Kidney epithelial cell (primary cell): ENCODE results near the gene DSC2. TPM values are rescaled to one million over a fixed set of nuclear protein-coding genes. Genes with fewer than 3 reads are reported as not detected.
"Not testable (repeated sequence)": the region's sequence is repeated elsewhere in the genome, so short reads cannot be mapped to it uniquely, and the experiment has no call there.

ENCODE experiments used
- DNase-seq: peaks from one replicate; pipeline ENCODE4 v3.0.0-alpha.2; 2010; ENCODE audit warnings: low read depth
- H3K27me3 ChIP-seq: 2 replicates; pipeline ENCODE4 v1.6.0; 2011; ENCODE audit warnings: low read length; ENCODE audit not compliant: control insufficient read depth, insufficient read depth
- H3K36me3 ChIP-seq: 2 replicates; pipeline ENCODE4 v1.5.1; 2011; ENCODE audit warnings: low read length; ENCODE audit not compliant: control insufficient read depth, insufficient read depth
- H3K4me3 ChIP-seq: 2 replicates; pipeline ENCODE4 v1.5.1; 2011; ENCODE audit warnings: low read depth, mild to moderate bottlenecking, control low read depth, low read length
- total RNA-seq: library from RNA; depleted of rRNA; stranded (reverse); fragments of >200 nt; gene quantifications from 2 replicates; pipeline ENCODE4 v1.2.3, GENCODE V29; 2015
- TF ChIP-seq, protein P1 (sequence below): IDR thresholded peaks from 2 replicates; pipeline ENCODE4 v1.5.1; 2011; ENCODE audit warnings: mild to moderate bottlenecking, moderate library complexity, low read length, control low read depth, inconsistent platforms; ENCODE audit not compliant: insufficient read depth, poor library complexity, severe bottlenecking

The DSC2 gene
- total RNA-seq, 1 donor from 2014 or later, result 31.8 TPM

DNA sequence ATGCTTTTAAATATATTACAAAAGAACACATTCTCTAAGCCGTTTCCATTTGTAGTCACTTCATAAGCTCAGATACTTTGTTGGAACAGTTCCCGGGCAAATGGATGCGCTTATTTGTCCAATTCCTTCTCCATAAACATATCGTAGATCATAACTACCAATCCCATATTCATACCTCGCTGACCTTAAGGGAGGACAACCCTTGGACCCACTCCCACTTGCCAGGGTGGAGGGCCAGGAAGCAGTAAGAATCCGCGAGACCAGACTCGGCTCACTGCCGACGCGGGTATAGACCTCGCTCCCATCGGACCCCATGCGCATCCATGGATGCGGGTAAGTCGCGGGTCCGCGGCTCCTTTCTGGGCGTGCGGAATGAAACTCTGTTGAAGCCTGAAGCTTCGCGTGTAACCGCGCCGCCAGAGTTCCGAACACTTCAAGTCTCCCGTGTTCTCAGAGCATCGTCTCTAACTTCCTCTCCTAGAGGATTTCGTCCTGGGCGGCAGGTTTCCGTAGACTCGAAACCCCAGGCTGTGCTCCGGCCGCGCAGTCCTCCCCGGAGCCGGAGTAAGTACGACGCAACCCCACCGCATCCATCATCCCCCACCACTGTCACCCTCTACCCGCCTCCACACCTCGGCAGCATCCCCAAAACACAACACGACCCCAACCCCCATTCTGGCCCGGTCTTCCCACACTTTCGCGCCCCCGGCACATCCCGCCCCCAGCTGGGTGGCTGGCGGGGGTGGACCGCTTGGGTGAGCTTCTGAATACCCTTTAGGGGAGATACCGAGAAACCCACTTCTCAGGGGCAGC is 60.7 kb downstream of the DSC2 start:
- no peak for DNase-seq
- Histone ChIP-seq H3K27me3 (peaks cover 34% of the 10 kb centered on the region), H3K36me3 (no peaks in the 10 kb centered on the region), H3K4me3 (peak overlapping the region; percentile 40)
- TF ChIP-seq, protein P1, sequence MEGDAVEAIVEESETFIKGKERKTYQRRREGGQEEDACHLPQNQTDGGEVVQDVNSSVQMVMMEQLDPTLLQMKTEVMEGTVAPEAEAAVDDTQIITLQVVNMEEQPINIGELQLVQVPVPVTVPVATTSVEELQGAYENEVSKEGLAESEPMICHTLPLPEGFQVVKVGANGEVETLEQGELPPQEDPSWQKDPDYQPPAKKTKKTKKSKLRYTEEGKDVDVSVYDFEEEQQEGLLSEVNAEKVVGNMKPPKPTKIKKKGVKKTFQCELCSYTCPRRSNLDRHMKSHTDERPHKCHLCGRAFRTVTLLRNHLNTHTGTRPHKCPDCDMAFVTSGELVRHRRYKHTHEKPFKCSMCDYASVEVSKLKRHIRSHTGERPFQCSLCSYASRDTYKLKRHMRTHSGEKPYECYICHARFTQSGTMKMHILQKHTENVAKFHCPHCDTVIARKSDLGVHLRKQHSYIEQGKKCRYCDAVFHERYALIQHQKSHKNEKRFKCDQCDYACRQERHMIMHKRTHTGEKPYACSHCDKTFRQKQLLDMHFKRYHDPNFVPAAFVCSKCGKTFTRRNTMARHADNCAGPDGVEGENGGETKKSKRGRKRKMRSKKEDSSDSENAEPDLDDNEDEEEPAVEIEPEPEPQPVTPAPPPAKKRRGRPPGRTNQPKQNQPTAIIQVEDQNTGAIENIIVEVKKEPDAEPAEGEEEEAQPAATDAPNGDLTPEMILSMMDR, result no peak

DNA sequence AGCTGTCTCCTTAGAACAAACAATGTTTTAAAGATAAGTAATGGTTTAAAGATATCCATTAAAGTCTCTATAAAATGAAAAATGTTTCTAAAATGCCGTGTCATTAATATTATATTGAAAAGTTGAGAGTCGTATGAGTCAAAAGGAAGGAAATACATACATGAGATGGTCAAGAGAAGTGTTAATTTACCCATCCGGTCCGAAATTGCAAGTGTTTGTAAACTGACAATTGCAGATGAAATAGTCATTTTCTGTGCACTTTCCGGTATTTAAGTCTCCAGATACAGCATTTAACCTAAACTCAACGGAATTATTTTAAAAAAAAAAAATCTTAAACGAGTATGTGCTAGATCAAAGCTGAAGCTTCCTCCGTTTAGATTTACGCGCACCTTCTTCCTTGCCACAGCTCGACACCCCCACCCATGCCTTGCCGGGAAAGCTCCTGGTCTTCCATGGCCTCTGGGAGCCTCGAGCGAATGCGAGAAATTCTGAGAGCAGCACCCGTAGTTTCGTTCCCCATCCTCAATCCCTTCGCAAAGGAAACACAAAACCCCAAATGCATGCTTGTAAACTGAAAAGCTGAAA is 61.4 kb downstream of the DSC2 start:
- H3K27me3 ChIP-seq, result peaks cover 34% of the 10 kb centered on the region
- no peaks in the 10 kb centered on the region for H3K36me3 ChIP-seq
- peak overlapping the region; percentile 8 for H3K4me3 ChIP-seq
- DNase-seq, result no peak
- TF ChIP-seq, protein P1, result no peak

DNA sequence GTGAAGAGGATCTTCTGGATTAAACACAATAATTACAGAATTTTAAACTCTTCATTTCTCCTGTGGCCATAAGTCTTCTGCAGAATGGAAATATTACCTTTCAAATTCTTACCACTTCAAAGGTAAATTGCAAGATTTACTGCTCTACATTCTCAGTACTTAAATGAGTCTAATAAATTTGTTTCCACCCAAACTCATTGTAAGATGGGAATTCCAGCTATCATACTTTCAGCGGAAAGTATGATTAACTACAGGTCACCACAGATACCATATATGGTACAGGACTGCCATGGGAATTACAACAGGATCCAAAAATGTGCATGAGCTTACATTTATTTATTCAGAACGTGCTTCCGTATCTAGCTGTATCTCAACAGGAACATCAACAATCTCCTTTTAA is 62.8 kb downstream of the DSC2 start:
- no peak for DNase-seq
- peaks cover 34% of the 10 kb centered on the region for H3K27me3 ChIP-seq
- H3K4me3 ChIP-seq, result no peak overlapping the region
- TF ChIP-seq, protein P1, result no peak
- H3K36me3 ChIP-seq, result no peaks in the 10 kb centered on the region

DNA sequence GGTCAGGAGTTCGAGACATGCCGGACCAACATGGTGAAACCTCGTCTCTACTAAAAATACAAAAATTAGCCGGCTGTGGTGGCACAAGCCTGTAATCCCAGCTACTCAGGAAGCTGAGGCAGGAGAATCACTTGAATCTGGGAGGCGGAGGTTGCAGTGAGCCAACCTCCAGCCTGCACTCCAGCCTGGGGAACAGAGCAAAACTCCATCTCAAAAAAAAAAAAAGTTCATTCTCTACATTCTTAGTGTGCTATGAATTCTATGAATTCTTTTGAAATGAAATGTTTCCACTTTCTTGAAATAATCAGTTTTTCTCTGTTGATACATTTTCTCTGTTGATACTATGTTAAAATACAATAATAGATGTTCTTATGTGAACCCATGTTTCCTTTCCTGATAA is 64.5 kb downstream of the DSC2 start:
- not testable (repeated sequence) for H3K36me3 ChIP-seq, DNase-seq, H3K4me3 ChIP-seq
- H3K27me3 ChIP-seq, result peaks cover 19% of the 10 kb centered on the region

DNA sequence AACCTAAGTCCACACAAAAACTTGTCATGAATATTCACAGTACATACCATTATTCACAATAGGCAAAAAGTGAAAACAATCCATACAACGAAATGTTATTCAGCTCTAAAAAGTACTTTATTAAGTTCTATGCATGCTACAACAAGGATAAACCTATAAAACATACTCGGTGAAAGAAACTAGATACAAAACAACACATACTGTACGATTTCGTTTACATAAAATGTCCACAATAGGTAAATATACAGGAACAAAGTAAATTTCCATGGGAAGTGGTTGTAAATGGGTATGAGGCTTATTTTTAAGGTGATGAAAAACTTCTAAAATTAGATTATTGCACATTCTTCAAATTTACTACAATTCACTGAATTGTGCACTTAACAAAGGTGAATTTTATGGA is 67.7 kb downstream of the DSC2 start:
- Histone ChIP-seq H3K36me3 (no peaks in the 10 kb centered on the region), H3K4me3 (no peak overlapping the region), H3K27me3 (no peaks in the 10 kb centered on the region)
- DNase-seq, result no peak
- TF ChIP-seq, protein P1, result no peak

DNA sequence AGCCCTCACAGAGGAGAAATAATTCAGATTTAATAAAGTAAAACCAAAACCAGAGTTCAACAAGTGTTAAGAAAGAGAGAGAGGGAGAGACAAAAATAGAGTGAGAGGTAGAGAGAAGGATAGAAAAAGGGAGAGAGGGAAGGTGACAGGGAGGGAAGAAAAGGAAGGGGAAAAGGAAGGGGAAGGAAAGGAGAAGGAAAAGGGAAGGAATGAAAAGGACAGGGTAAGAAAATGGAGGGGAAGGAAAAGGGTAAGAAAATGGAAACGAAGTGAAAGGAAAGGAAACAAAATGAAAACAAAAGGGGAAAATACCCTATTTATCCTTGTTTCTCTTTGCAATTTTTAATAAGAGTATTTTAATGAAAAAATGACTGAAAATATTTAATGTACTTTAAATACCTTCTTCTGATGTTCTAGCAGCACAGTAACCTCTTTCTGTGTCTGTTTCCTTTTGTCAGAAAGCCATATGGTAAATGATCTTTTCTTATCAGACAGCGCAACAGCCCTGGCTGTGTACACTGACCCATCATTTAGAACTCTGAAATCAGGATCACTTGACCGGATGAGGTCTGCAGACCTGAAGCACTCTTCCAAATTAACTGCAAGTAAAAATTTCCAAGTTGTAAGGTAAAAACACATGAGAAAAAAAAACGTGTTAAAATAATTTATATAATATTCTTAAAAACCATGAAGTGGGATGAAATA is 71.5 kb downstream of the DSC2 start:
- Histone ChIP-seq H3K36me3 (no peaks in the 10 kb centered on the region), H3K4me3 (no peak overlapping the region), H3K27me3 (no peaks in the 10 kb centered on the region)
- no peak for DNase-seq
- TF ChIP-seq, protein P1, result no peak
